DOHH2 (cell line): ENCODE results near the gene VPS51.

Experiments
- EZH2phosphoT487 ChIP-seq: fragments of 200-600 bp; sonication (generic); IDR thresholded peaks from 2 replicates; pipeline ENCODE4 v1.6.1; 2017; ENCODE audit warnings: borderline replicate concordance, mild to moderate bottlenecking, antibody characterized with exemption, low read length, moderate library complexity, mixed read lengths
- TF ChIP-seq, protein P1 (sequence below): fragments of 200-600 bp; sonication (generic); IDR thresholded peaks from one replicate; pipeline ENCODE4 v1.5.1; 2014; ENCODE audit warnings: antibody characterized with exemption, mild to moderate bottlenecking, low read depth, low read length; ENCODE audit not compliant: poor library complexity, severe bottlenecking

DNA sequence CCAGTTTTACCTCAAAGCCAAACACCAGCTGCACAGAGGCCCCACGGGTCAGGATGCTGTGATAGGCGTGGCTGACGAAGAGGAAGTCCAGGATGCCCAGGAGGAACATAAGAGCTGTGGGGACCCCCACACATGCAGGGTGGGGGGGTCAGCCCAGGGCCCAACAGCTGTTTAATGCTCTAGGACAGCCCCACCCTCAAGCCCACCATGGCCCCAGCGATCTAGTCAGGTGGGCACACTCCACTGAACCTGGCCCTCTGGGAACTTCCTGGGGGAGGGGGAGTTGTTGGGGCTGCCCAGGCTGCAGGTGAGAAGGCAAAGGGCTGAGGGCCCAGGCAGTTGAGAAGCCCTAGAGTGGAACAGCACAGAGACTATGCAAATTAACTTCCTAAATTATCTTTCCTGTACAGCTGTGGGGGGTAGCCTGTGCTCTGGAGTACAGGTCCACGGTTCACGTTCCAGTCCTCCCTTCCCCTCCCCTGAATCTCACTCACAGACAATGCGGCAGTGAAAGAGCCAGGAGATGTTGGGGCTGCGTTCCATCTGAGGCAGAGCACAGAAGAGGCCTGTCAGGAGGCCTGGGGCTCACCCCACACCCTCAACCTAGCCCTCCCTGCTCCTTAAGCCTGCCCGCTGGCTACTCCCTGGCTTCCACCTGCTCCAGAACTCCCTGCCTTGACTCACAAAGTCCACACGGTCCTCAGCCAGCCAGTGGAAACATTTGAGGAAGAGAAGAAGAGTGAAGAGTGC is 36.4 kb downstream of the VPS51 start:
- TF ChIP-seq, protein P1, sequence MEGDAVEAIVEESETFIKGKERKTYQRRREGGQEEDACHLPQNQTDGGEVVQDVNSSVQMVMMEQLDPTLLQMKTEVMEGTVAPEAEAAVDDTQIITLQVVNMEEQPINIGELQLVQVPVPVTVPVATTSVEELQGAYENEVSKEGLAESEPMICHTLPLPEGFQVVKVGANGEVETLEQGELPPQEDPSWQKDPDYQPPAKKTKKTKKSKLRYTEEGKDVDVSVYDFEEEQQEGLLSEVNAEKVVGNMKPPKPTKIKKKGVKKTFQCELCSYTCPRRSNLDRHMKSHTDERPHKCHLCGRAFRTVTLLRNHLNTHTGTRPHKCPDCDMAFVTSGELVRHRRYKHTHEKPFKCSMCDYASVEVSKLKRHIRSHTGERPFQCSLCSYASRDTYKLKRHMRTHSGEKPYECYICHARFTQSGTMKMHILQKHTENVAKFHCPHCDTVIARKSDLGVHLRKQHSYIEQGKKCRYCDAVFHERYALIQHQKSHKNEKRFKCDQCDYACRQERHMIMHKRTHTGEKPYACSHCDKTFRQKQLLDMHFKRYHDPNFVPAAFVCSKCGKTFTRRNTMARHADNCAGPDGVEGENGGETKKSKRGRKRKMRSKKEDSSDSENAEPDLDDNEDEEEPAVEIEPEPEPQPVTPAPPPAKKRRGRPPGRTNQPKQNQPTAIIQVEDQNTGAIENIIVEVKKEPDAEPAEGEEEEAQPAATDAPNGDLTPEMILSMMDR = no peak
- no peak for TF ChIP-seq EZH2phosphoT487
